Endothelial cell of umbilical vein (primary cell): ENCODE results near the gene ZBTB44. TPM values are rescaled to one million over a fixed set of nuclear protein-coding genes. Genes with fewer than 3 reads are reported as not detected.

Experiments used
- BruUV-seq: library from RNA; stranded (reverse); fragments of 400-500 nt; replicated peaks from 2 replicates; lab custom pipeline; 2021; lab: Mats Ljungman, UMichigan
- CTCF ChIA-PET: fragments of 300-600, 350-600 bp; sonication (Branson Sonifier 250); formaldehyde crosslinking; loops from one replicate; lab custom pipeline; 2021; ENCODE audit warnings: antibody characterized with exemption, inconsistent platforms; lab: Charles Lee
- POLR2A ChIA-PET: fragments of 300-600, 350-600 bp; sonication (Branson Sonifier 250); formaldehyde crosslinking; loops from one replicate; lab custom pipeline; 2021; ENCODE audit warnings: antibody characterized with exemption, inconsistent platforms; lab: Charles Lee
- DNase-seq: peaks from one replicate; pipeline ENCODE4 v3.0.0-alpha.2; 2011; ENCODE audit warnings: low read depth, low spot score
- FAIRE-seq: peaks from 2 replicates; lab custom pipeline; 2011; peaks lifted over from hg19 to GRCh38; lab: Jason Lieb, UNC
- H2AFZ ChIP-seq: 2 replicates; pipeline ENCODE4 v1.6.0; 2012; ENCODE audit warnings: low read depth, low read length, control low read depth, inconsistent platforms
- H3K27ac ChIP-seq: 2 replicates; pipeline ENCODE4 v1.5.1; 2011; ENCODE audit warnings: low read depth, mild to moderate bottlenecking, control low read depth, low read length, moderate library complexity; ENCODE audit not compliant: insufficient read depth
- H3K27me3 ChIP-seq, 2 experiments: 2 replicates each; pipeline versions ENCODE4 v1.6.0 to v1.6.1; 2011; ENCODE audit warnings: low read length in 2 of 2, mixed read lengths in 1 of 2; ENCODE audit not compliant: control insufficient read depth in 2 of 2, insufficient read depth in 2 of 2
- H3K36me3 ChIP-seq, 2 experiments: 2 replicates in 1 of 2; 3 replicates in 1 of 2; pipeline ENCODE4 v1.5.1; 2011; ENCODE audit warnings: low read length in 2 of 2, mild to moderate bottlenecking in 1 of 2, moderate library complexity in 1 of 2; ENCODE audit not compliant: control insufficient read depth in 2 of 2, insufficient read depth in 2 of 2; ENCODE audit errors: extremely low read depth in 1 of 2
- H3K4me1 ChIP-seq: 3 replicates; pipeline ENCODE4 v1.5.1; 2011; ENCODE audit warnings: mild to moderate bottlenecking, low read length; ENCODE audit not compliant: control insufficient read depth, insufficient read depth; ENCODE audit errors: extremely low read depth
- H3K4me2 ChIP-seq: 2 replicates; pipeline ENCODE4 v1.6.1; 2011; ENCODE audit warnings: low read length, control low read depth, mixed read lengths; ENCODE audit not compliant: insufficient read depth
- H3K4me3 ChIP-seq, 3 experiments: fragments of 200-600 bp in 1 of 3; sonication (generic), shearing (Covaris generic) in 1 of 3; replicated peaks in 1 of 3; 2 replicates each; pipeline ENCODE4 v1.5.1; 2011 to 2016; ENCODE audit warnings: control low read depth in 3 of 3, low read length in 3 of 3, mild to moderate bottlenecking in 2 of 3, inconsistent platforms in 1 of 3, low read depth in 1 of 3, moderate library complexity in 1 of 3; ENCODE audit not compliant: insufficient read depth in 1 of 3
- H3K79me2 ChIP-seq: 2 replicates; pipeline ENCODE4 v1.6.0; 2012; ENCODE audit warnings: low read length, inconsistent platforms; ENCODE audit not compliant: control insufficient read depth, insufficient read depth
- H3K9ac ChIP-seq: replicated peaks from 2 replicates; pipeline ENCODE3; 2011; ENCODE audit warnings: low read length, control low read depth; ENCODE audit not compliant: insufficient read depth; ENCODE audit errors: extremely low read depth
- H3K9me1 ChIP-seq: replicated peaks from 3 replicates; pipeline ENCODE4 v1.6.0; 2011; ENCODE audit warnings: mild to moderate bottlenecking, low read length; ENCODE audit not compliant: control insufficient read depth, insufficient read depth; ENCODE audit errors: extremely low read depth
- H3K9me3 ChIP-seq: replicated peaks from 2 replicates; pipeline ENCODE4 v1.5.1; 2012; ENCODE audit warnings: low read length, inconsistent platforms; ENCODE audit not compliant: control insufficient read depth, insufficient read depth
- H4K20me1 ChIP-seq: replicated peaks from 2 replicates; pipeline ENCODE3; 2011; ENCODE audit warnings: mild to moderate bottlenecking, low read length; ENCODE audit not compliant: control insufficient read depth, insufficient read depth; ENCODE audit errors: extremely low read depth
- EZH2 ChIP-seq: IDR thresholded peaks from 2 replicates; pipeline ENCODE4 v1.6.1; 2012; ENCODE audit warnings: borderline replicate concordance, low read depth, mild to moderate bottlenecking, moderate library complexity, low read length, inconsistent platforms; ENCODE audit not compliant: severe bottlenecking
- FOS ChIP-seq: IDR thresholded peaks from 2 replicates; pipeline ENCODE4 v1.6.1; 2011; ENCODE audit warnings: mild to moderate bottlenecking, low read length, moderate library complexity, borderline replicate concordance; ENCODE audit not compliant: insufficient read depth
- GATA2 ChIP-seq: IDR thresholded peaks from 2 replicates; pipeline ENCODE4 v1.7.0; 2011; ENCODE audit warnings: low read depth, mild to moderate bottlenecking, moderate library complexity, mixed read lengths, low read length; ENCODE audit not compliant: insufficient read length, insufficient read depth
- JUN ChIP-seq: IDR thresholded peaks from 2 replicates; pipeline ENCODE4 v1.6.1; 2011; ENCODE audit warnings: borderline replicate concordance, low read depth; ENCODE audit not compliant: insufficient read length, insufficient read depth
- MYC ChIP-seq: IDR thresholded peaks from one replicate; pipeline ENCODE4 v1.6.1; 2011; ENCODE audit warnings: mild to moderate bottlenecking, low read depth, low read length
- POLR2A ChIP-seq: IDR thresholded peaks from 2 replicates; pipeline ENCODE4 v1.6.1; 2012; ENCODE audit warnings: low read depth, mild to moderate bottlenecking, control low read depth, low read length
- POLR2AphosphoS5 ChIP-seq: IDR thresholded peaks from 2 replicates; pipeline ENCODE4 v1.6.1; 2012; ENCODE audit warnings: low read depth, mild to moderate bottlenecking, control low read depth, low read length, moderate library complexity; ENCODE audit not compliant: insufficient read depth
- dilution Hi-C: fragments of 300-500 bp; cut with MboI; formaldehyde crosslinking; loops from one replicate; pipeline ENCODE4 v1.15.0; 2019; ENCODE audit warnings: low sequenced_read_pairs; ENCODE audit not compliant: extremely low pct_ligation_motif_present
- intact Hi-C: fragments of 100-400 bp; cut with micrococcal nuclease; formaldehyde crosslinking; loops from one replicate; pipeline ENCODE4 v1.10.0; 2022
- polyA plus RNA-seq, 4 experiments: library from polyadenylated mRNA; depleted of rRNA in 3 of 4; stranded (reverse) in 3 of 4; unstranded in 1 of 4; fragments of >200 nt; gene quantifications; 2 replicates each; pipeline versions ENCODE4 v1.2.1 to v1.2.3, GENCODE V29; 2011 to 2012; ENCODE audit warnings: missing spikeins in 1 of 4
- total RNA-seq: library from RNA; stranded (reverse); gene quantifications from 2 replicates; pipeline ENCODE4 v1.2.3, GENCODE V29; 2021
- TF ChIP-seq, protein P1 (sequence below): IDR thresholded peaks from 2 replicates; pipeline ENCODE4 v1.6.1; 2011; ENCODE audit not compliant: insufficient read depth, insufficient read length
- TF ChIP-seq, protein P2 (sequence below), 2 donors: IDR thresholded peaks; 1 replicate in 1 of 2; 2 replicates in 1 of 2; pipeline ENCODE4 v1.5.1; 2011; ENCODE audit warnings: low read length in 2 of 2, mild to moderate bottlenecking in 2 of 2, moderate library complexity in 2 of 2, control low read depth in 1 of 2, inconsistent platforms in 1 of 2, low read depth in 1 of 2; ENCODE audit not compliant: insufficient read depth in 1 of 2; ENCODE audit errors: extremely low read depth in 1 of 2

Gene ZBTB44
- total and polyA plus RNA-seq, 2 donors (not counting 3 experiments of a cell fraction or from before 2014, with no cell fraction given) = 8.7 to 24.4 TPM

DNA sequence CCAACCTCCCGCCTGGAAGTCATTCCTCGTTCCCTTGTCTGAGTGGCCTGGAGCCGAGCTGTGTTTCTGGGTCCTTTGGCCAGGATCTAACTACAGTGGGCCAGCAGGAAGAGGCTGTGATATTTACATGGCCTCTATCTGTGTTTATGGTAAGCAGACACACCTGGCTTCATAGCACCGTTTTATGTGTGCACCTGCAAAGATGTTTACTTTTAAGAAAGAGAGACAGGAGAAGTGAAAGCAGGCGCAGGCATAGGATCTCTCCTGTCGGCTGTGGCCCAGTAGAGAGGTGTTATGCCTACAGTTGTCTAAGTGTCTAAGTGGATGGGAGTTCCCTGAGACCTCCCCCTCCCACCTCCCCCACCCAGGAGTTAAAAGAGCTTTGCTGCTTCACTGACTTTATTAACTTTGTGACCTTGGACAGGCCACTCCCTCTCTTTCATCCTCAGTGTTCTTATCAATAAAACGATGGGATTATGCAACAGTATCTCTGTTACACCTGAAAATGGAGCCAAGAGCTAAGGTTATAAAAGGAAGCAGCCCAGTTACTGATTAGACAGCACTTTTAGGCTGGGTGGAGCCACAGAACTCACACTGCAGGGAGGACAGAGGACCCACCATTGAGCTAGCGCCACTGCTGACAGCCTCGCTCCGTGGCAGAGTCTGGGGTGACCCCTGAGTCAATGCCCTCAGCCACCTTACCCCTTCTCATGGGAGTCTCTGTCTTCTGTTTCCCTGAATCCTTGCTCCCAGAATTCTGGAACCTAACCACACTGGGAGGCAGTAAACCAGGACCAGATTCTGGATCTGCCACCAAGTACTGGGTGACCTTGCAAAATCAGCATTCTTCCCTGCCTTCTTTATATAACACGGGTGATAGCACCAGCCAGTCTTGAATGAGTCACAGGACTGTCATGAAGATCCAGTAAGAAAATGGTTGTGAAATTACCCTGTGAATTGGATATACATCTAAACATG, 133.1 kb downstream of the ZBTB44 start:
- no TSS peak for BruUV-seq
- FAIRE-seq (no peak), DNase-seq (no peak)
- TF ChIP-seq, protein P1, sequence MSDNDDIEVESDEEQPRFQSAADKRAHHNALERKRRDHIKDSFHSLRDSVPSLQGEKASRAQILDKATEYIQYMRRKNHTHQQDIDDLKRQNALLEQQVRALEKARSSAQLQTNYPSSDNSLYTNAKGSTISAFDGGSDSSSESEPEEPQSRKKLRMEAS = no peak
- TF ChIP-seq POLR2AphosphoS5 (no peak), JUN (no peak), MYC (no peak), FOS (no peak), EZH2 (no peak), GATA2 (no peak), POLR2A (no peak)
- TF ChIP-seq, protein P2, sequence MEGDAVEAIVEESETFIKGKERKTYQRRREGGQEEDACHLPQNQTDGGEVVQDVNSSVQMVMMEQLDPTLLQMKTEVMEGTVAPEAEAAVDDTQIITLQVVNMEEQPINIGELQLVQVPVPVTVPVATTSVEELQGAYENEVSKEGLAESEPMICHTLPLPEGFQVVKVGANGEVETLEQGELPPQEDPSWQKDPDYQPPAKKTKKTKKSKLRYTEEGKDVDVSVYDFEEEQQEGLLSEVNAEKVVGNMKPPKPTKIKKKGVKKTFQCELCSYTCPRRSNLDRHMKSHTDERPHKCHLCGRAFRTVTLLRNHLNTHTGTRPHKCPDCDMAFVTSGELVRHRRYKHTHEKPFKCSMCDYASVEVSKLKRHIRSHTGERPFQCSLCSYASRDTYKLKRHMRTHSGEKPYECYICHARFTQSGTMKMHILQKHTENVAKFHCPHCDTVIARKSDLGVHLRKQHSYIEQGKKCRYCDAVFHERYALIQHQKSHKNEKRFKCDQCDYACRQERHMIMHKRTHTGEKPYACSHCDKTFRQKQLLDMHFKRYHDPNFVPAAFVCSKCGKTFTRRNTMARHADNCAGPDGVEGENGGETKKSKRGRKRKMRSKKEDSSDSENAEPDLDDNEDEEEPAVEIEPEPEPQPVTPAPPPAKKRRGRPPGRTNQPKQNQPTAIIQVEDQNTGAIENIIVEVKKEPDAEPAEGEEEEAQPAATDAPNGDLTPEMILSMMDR (IDR thresholded peaks at IDR 0.05; ENCODE audit: extremely low read depth in 1 of 2, insufficient read depth in 1 of 2, low read depth in 1 of 2, low read length in 2 of 2) = no peak
- intact Hi-C loops (no loop called here), dilution Hi-C loops (no loop called here)
- H4K20me1 ChIP-seq = no peaks in the 10 kb centered on the region
- H3K79me2 ChIP-seq = no peaks in the 10 kb centered on the region
- H3K36me3 ChIP-seq = no peaks in the 10 kb centered on the region
- H3K4me1 ChIP-seq = no peaks in the 10 kb centered on the region
- H3K9ac ChIP-seq = no peak overlapping the region
- no peak overlapping the region for H2AFZ ChIP-seq
- ChIA-PET POLR2A (no interaction called here), CTCF (interaction anchor here (0.9 to 1.5 kb wide), 2 partner anchors 11 to 31 kb away, joined by 3 to 4 read pairs; no protein-coding TSS in a partner anchor)
- no peak overlapping the region for H3K27ac ChIP-seq
- no peaks in the 10 kb centered on the region for H3K9me3 ChIP-seq
- H3K4me2 ChIP-seq = no peak overlapping the region
- no peaks in the 10 kb centered on the region for H3K9me1 ChIP-seq
- no peaks in the 10 kb centered on the region for H3K27me3 ChIP-seq
- H3K4me3 ChIP-seq = no peak overlapping the region
